GM19043 (cell line): ENCODE measurements around the gene ANKRD2.

Source experiments
- ATAC-seq: cut with Tn5 transposase; IDR thresholded peaks from one replicate; pipeline ENCODE4 v1.9.1; 2021; ENCODE audit warnings: low read depth; ENCODE audit not compliant: unreplicated experiment

The ANKRD2 gene

DNA sequence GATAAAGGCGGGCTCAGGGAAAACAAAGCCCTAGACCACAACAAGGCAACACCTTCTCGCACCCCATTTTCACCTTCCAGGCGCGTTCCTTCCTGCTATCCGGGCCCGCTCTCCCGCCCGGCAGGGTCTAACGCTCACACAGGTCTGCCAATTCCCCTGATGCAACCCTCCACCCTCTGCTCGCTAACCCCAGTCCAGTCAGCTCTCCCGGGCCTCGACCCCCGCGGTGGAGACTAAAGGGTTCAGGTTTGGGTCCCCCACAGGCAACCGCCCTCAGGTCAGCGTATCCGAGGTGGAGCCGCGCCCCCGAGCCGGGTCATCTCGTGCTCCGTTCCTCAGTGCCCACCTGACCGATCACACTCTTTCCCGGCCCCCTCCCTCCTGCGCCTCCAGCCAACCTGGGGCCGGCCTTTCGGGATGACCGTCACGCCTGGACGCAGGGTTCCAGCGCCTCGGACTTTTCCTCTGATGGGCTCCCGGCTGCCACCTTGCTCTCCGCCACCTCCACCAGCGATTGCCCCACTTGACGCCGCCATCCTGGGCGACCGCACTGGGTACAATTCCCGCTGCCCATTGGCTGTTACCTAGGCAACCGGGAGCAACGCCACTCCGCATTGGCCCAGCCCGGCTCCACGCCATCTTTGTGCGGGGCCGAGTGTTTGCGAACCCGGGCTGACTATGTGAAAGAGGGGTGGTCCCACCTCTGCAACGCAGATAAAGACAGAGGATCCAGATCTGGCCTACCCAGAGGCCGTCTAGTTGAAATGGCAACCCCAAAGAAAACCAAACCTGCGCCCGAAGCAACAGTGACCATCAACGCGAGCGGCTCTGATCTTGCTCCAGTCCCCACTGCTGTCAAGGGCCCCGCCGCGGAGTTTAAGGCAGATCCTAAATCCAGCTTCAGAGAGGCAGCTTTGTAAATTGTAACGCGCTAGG, 60.6 kb downstream of the ANKRD2 start, which contains the start of gene MORN4:
MORN4 (minus strand) TSS at position 552 of the 936 bp plus-strand sequence. CDS start 13,847 bp downstream, outside the sequence.
- peak; percentile 100 for ATAC-seq
